Measurements from ENCODE around the gene AP5Z1.

Gene AP5Z1

GRCh38 chr7:4745971-4746919 lies 29.2 kb upstream of the AP5Z1 start:
- Histone ChIP-seq H3K4me3 (ENCODE audit: insufficient read depth, low read depth, low read length, poor library complexity, severe bottlenecking) (peak overlapping the region; percentile 50), H3K36me3 (ENCODE audit: control insufficient read depth, insufficient read depth, low read length) (peaks cover 14% of the 10 kb centered on the region), H3K27ac (ENCODE audit: insufficient read depth, low read length, poor library complexity, severe bottlenecking) (peak overlapping the region; percentile 90), H3K4me1 (ENCODE audit: control insufficient read depth, insufficient read depth, low read length, poor library complexity, severe bottlenecking) (peaks cover 36% of the 10 kb centered on the region), H3K9me3 (ENCODE audit: control insufficient read depth, low read length) (no peaks in the 10 kb centered on the region), H3K27me3 (replicated peaks; ENCODE audit: control insufficient read depth, insufficient read depth, low read length, poor library complexity, severe bottlenecking) (no peaks in the 10 kb centered on the region)
- DNase-seq: no peak

GRCh38 chr7:4747013-4747412 lies 28.4 kb upstream of the AP5Z1 start:
- Histone ChIP-seq H3K36me3 (ENCODE audit: control insufficient read depth, insufficient read depth, low read length) (peaks cover 10% of the 10 kb centered on the region), H3K4me1 (ENCODE audit: control insufficient read depth, insufficient read depth, low read length, poor library complexity, severe bottlenecking) (peaks cover 36% of the 10 kb centered on the region), H3K4me3 (ENCODE audit: insufficient read depth, low read depth, low read length, poor library complexity, severe bottlenecking) (no peak overlapping the region), H3K27ac (ENCODE audit: insufficient read depth, low read length, poor library complexity, severe bottlenecking) (peak overlapping the region; percentile 90), H3K27me3 (replicated peaks; ENCODE audit: control insufficient read depth, insufficient read depth, low read length, poor library complexity, severe bottlenecking) (no peaks in the 10 kb centered on the region), H3K9me3 (ENCODE audit: control insufficient read depth, low read length) (no peaks in the 10 kb centered on the region)
- no peak for DNase-seq

DNA sequence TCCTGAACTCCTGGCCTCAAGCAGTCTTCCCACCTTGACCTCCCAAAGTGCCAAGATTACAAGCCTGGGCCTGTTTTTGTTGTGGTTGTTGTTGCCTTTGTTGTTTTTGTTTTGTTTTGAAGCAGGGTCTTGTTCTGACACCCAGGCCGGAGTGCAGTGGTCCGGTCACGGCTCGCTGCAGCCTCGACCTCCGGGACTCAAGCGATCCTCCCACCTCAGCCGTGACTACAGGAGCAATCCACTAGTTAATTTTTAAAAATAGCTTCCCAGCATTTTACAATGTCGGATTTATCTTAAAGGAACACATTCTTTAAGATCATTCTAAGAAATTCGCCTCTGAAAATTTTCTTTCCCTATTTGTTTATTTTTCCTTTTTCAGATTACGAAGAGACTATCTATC lies 27.7 kb upstream of the AP5Z1 start:
- H3K27ac ChIP-seq (ENCODE audit: insufficient read depth, low read length, poor library complexity, severe bottlenecking): peak overlapping the region; percentile 35
- peaks cover 36% of the 10 kb centered on the region for H3K4me1 ChIP-seq (ENCODE audit: control insufficient read depth, insufficient read depth, low read length, poor library complexity, severe bottlenecking)
- H3K36me3 ChIP-seq (ENCODE audit: control insufficient read depth, insufficient read depth, low read length): peaks cover 3% of the 10 kb centered on the region

DNA sequence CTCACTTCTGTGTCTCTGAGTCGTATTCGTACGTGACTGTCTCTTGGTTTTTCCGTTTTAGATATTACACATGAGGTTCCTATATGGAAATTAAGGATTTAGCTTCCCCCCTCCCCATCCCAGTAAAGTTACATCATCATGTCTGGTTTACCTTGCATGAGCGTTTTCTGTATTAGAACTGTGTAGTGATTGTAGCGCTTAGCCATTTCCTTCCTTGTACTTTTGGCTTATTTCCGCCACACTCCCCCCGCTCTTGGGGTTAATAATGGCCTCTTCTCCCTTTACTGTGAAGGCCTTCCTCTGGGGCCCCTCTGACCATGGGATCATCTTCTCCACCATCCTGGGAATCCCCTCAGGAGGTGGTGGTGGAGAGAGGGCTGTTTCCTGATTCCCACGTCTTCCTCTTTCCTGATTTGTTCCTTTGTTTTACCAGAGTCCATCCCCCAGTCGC lies 27.2 kb upstream of the AP5Z1 start:
- H3K9me3 ChIP-seq (ENCODE audit: control insufficient read depth, low read length): no peaks in the 10 kb centered on the region
- no peaks in the 10 kb centered on the region for H3K36me3 ChIP-seq (ENCODE audit: control insufficient read depth, insufficient read depth, low read length)
- H3K27ac ChIP-seq (ENCODE audit: insufficient read depth, low read length, poor library complexity, severe bottlenecking): peak overlapping the region; percentile 35
- no peak for DNase-seq
- no peak overlapping the region for H3K4me3 ChIP-seq (ENCODE audit: insufficient read depth, low read depth, low read length, poor library complexity, severe bottlenecking)
- no peaks in the 10 kb centered on the region for H3K27me3 ChIP-seq (replicated peaks; ENCODE audit: control insufficient read depth, insufficient read depth, low read length, poor library complexity, severe bottlenecking)
- H3K4me1 ChIP-seq (ENCODE audit: control insufficient read depth, insufficient read depth, low read length, poor library complexity, severe bottlenecking): peaks cover 36% of the 10 kb centered on the region

More for the DNA sequence above, 27.7 kb upstream of the AP5Z1 start:
- H3K9me3 ChIP-seq (ENCODE audit: control insufficient read depth, low read length): no peaks in the 10 kb centered on the region
- no peaks in the 10 kb centered on the region for H3K27me3 ChIP-seq (replicated peaks; ENCODE audit: control insufficient read depth, insufficient read depth, low read length, poor library complexity, severe bottlenecking)
- no peak overlapping the region for H3K4me3 ChIP-seq (ENCODE audit: insufficient read depth, low read depth, low read length, poor library complexity, severe bottlenecking)
- DNase-seq: no peak

- Histone ChIP-seq H3K9me3 (ENCODE audit: control insufficient read depth, low read length) (no peaks in the 10 kb centered on the region), H3K4me3 (ENCODE audit: insufficient read depth, low read depth, low read length, poor library complexity, severe bottlenecking) (no peak overlapping the region), H3K27me3 (replicated peaks; ENCODE audit: control insufficient read depth, insufficient read depth, low read length, poor library complexity, severe bottlenecking) (no peaks in the 10 kb centered on the region), H3K36me3 (ENCODE audit: control insufficient read depth, insufficient read depth, low read length) (peaks cover 3% of the 10 kb centered on the region), H3K4me1 (ENCODE audit: control insufficient read depth, insufficient read depth, low read length, poor library complexity, severe bottlenecking) (peaks cover 40% of the 10 kb centered on the region), H3K27ac (ENCODE audit: insufficient read depth, low read length, poor library complexity, severe bottlenecking) (peak overlapping the region; percentile 35)
- DNase-seq: no peak
Measured at GRCh38 chr7:4749363-4749762, 26.1 kb upstream of the AP5Z1 start.

DNA sequence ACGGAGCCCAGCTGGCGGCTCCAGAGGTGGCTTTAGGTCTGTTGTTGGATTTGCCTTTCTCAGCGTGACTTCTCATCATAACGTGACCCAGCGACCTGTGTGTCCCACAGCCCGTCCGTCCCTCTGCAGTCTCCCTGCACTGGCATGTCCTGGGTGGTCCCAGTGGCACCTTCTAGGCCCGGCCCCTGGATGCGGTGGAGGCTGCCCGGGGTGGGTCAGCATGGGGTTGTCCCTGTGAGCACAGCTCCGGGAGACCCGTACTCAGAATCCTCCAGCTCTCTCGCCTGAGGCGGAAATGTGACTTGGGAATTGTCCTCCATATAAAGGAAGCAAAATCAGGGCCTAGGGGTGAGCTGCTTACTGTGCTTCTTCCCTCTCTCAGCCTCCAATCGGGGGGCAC lies 25.6 kb upstream of the AP5Z1 start:
- no peak for DNase-seq
- Histone ChIP-seq H3K4me3 (ENCODE audit: insufficient read depth, low read depth, low read length, poor library complexity, severe bottlenecking) (no peak overlapping the region), H3K36me3 (ENCODE audit: control insufficient read depth, insufficient read depth, low read length) (peaks cover 7% of the 10 kb centered on the region), H3K27ac (ENCODE audit: insufficient read depth, low read length, poor library complexity, severe bottlenecking) (no peak overlapping the region), H3K27me3 (replicated peaks; ENCODE audit: control insufficient read depth, insufficient read depth, low read length, poor library complexity, severe bottlenecking) (no peaks in the 10 kb centered on the region), H3K4me1 (ENCODE audit: control insufficient read depth, insufficient read depth, low read length, poor library complexity, severe bottlenecking) (peaks cover 35% of the 10 kb centered on the region), H3K9me3 (ENCODE audit: control insufficient read depth, low read length) (no peaks in the 10 kb centered on the region)

DNA sequence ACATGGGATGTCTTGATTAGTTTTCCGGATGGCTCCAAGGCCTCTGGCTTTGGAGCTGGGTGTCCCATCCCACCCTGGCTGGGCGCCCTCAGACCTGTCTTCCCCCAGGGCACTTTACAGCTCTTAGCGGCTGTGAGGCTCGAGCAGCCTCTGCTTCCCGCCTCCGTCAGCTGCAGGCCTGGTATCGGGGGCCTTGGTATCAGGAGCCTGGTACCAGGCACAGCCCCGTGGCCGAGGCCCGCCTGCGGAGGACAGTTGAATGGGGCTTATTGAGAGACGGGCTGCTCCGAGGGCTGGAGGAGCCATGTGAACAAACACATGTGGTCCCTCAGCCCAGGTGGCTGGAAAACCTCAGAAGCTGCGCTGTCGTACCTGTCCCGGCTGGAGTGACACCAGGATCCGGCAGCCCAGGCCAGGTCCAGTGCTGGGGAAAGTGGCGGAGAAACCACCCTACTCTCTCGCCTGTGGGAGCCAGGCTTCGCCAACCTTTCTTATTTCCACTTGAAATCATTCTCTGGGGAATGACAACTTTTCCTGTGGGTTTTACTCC lies 23.9 kb upstream of the AP5Z1 start:
- Histone ChIP-seq H3K4me3 (ENCODE audit: insufficient read depth, low read depth, low read length, poor library complexity, severe bottlenecking) (no peak overlapping the region), H3K27me3 (replicated peaks; ENCODE audit: control insufficient read depth, insufficient read depth, low read length, poor library complexity, severe bottlenecking) (no peaks in the 10 kb centered on the region), H3K27ac (ENCODE audit: insufficient read depth, low read length, poor library complexity, severe bottlenecking) (no peak overlapping the region), H3K36me3 (ENCODE audit: control insufficient read depth, insufficient read depth, low read length) (peaks cover 18% of the 10 kb centered on the region), H3K4me1 (ENCODE audit: control insufficient read depth, insufficient read depth, low read length, poor library complexity, severe bottlenecking) (peaks cover 28% of the 10 kb centered on the region), H3K9me3 (ENCODE audit: control insufficient read depth, low read length) (no peaks in the 10 kb centered on the region)
- no peak for DNase-seq

DNA sequence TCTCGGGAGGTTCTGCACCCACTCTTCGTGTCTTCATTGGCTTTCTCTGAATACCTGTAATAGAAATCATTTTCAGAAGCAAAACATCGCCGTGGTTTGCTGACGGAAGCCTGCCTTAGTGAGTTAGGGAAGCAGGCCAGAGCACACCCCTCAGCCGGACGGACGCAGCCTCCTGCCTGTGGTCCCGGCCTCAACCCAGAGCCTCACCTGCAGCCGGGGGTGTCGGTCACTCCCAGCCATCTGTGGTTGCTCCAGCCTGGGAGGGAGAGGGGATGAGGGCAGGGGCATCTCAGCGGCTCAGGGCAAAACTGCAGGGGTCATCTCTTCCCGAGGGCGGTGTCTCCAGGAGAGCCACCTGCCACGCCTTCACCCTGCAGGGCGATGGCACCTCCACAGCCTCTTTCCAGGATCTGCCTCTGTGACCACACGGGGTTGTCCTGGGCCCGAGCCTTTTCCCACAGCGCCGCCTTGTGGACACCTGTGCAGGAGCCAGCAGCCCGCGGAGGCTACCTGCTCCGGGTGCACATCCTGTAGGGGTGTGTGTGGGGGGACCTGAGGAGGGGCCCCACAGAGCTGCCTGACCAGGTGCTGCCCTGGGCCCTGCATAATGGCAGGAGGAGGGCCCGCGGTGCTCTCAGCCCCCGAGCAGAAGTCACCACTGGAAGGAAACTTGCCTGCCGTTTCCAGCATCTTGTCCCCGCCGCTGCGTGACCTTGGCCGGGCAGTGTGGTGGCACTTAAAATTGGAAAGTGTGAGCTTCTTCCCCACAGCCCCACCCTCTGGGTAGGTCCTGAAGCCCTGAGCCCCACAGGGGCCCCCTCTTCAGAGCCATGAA lies 21.6 kb upstream of the AP5Z1 start:
- H3K27me3 ChIP-seq (replicated peaks; ENCODE audit: control insufficient read depth, insufficient read depth, low read length, poor library complexity, severe bottlenecking): no peaks in the 10 kb centered on the region
- H3K27ac ChIP-seq (ENCODE audit: insufficient read depth, low read length, poor library complexity, severe bottlenecking): no peak overlapping the region
- no peak overlapping the region for H3K4me3 ChIP-seq (ENCODE audit: insufficient read depth, low read depth, low read length, poor library complexity, severe bottlenecking)
- peak; percentile 65 to 79 (median 70) for DNase-seq
- H3K36me3 ChIP-seq (ENCODE audit: control insufficient read depth, insufficient read depth, low read length): peaks cover 39% of the 10 kb centered on the region
- peaks cover 8% of the 10 kb centered on the region for H3K4me1 ChIP-seq (ENCODE audit: control insufficient read depth, insufficient read depth, low read length, poor library complexity, severe bottlenecking)
- no peaks in the 10 kb centered on the region for H3K9me3 ChIP-seq (ENCODE audit: control insufficient read depth, low read length)

DNA sequence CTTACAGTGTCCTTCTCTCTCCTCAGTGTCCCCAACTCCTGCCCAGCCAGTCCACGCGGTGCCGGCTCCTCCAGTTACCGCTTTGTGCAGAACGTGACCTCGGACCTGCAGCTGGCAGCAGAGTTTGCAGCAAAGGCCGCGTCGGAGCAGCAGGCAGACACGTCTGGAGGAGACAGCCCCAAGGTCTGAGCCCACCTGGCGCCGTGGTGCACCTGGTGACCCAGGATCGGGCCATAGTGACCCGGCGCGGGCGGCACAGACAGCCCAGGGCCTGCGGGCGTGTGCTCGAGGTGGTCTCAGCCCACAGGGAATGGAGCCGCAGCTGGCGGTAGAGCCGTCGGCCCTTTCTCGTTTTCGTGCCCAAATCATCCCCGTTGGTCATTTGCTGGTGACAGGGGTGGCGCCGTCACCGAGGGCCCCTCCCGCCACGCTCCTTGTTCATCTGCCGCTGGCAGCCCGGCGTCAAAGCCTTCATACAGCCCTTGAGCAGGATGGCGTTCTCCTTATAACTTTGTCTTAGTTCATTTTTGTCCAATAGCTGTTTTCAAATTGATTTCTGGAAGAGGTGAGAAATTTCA lies 20.9 kb upstream of the AP5Z1 start:
- no peaks in the 10 kb centered on the region for H3K9me3 ChIP-seq (ENCODE audit: control insufficient read depth, low read length)
- H3K27ac ChIP-seq (ENCODE audit: insufficient read depth, low read length, poor library complexity, severe bottlenecking): no peak overlapping the region
- H3K27me3 ChIP-seq (replicated peaks; ENCODE audit: control insufficient read depth, insufficient read depth, low read length, poor library complexity, severe bottlenecking): no peaks in the 10 kb centered on the region
- H3K4me1 ChIP-seq (ENCODE audit: control insufficient read depth, insufficient read depth, low read length, poor library complexity, severe bottlenecking): peaks cover 8% of the 10 kb centered on the region
- DNase-seq: no peak
- peaks cover 45% of the 10 kb centered on the region for H3K36me3 ChIP-seq (ENCODE audit: control insufficient read depth, insufficient read depth, low read length)
- H3K4me3 ChIP-seq (ENCODE audit: insufficient read depth, low read depth, low read length, poor library complexity, severe bottlenecking): no peak overlapping the region

Measured in effector memory CD4-positive, alpha-beta T cell (primary cell).